IMR-90 (cell line): ENCODE data around the gene THOP1. TPM values are rescaled to one million over a fixed set of nuclear protein-coding genes. Genes with fewer than 3 reads are reported as not detected.

Experiments
- ATAC-seq: fragments of 200-7000 bp; cut with Tn5 transposase; 2 replicates; pipeline ENCODE4 v1.9.1; 2020; ENCODE audit warnings: low read depth, mild to moderate bottlenecking, moderate library complexity
- BruUV-seq: library from RNA; stranded (reverse); fragments of 400-500 nt; replicated peaks from 2 replicates; lab custom pipeline; 2021; lab: Mats Ljungman, UMichigan
- CTCF ChIA-PET: fragments of 300-600 bp; formaldehyde crosslinking; extraction: SDS; loops from one replicate; lab custom pipeline; 2021; ENCODE audit warnings: antibody characterized with exemption; lab: Yijun Ruan, JAX
- POLR2A ChIA-PET: fragments of 300-600 bp; sonication (Branson Sonifier 250); formaldehyde crosslinking; loops from one replicate; lab custom pipeline; 2022; ENCODE audit warnings: antibody characterized with exemption; ENCODE audit not compliant: unreplicated experiment; lab: Charles Lee
- DNase-seq: peaks from one replicate; pipeline ENCODE4 v3.0.0; 2013
- H2AFZ ChIP-seq: replicated peaks from 2 replicates; pipeline ENCODE3; 2013; ENCODE audit warnings: low read length, mild to moderate bottlenecking; ENCODE audit not compliant: poor library complexity
- H2AK5ac ChIP-seq: 2 replicates; pipeline ENCODE4 v1.6.1; 2013; ENCODE audit warnings: low read depth, low read length, inconsistent platforms
- H2AK9ac ChIP-seq: replicated peaks from 2 replicates; pipeline ENCODE3; 2013; ENCODE audit warnings: mild to moderate bottlenecking, low read depth, low read length, moderate library complexity; ENCODE audit not compliant: poor library complexity
- H2BK120ac ChIP-seq: 2 replicates; pipeline ENCODE4 v1.6.1; 2013; ENCODE audit warnings: low read depth, low read length, inconsistent platforms
- H2BK15ac ChIP-seq: 3 replicates; pipeline ENCODE4 v1.6.1; 2013; ENCODE audit warnings: low read depth, low read length, inconsistent platforms
- H2BK20ac ChIP-seq: 2 replicates; pipeline ENCODE4 v1.6.1; 2013; ENCODE audit warnings: low read depth, mild to moderate bottlenecking, inconsistent platforms, low read length, moderate library complexity
- H2BK5ac ChIP-seq: 2 replicates; pipeline ENCODE4 v1.6.1; 2013; ENCODE audit warnings: mild to moderate bottlenecking, low read depth, low read length, inconsistent platforms; ENCODE audit not compliant: poor library complexity, severe bottlenecking
- H3K14ac ChIP-seq: replicated peaks from 2 replicates; pipeline ENCODE4 v1.6.1; 2013; ENCODE audit warnings: low read depth, low read length, inconsistent platforms
- H3K18ac ChIP-seq: 2 replicates; pipeline ENCODE4 v1.6.1; 2013; ENCODE audit warnings: low read depth, low read length, control low read depth
- H3K23ac ChIP-seq: 2 replicates; pipeline ENCODE4 v1.6.1; 2013; ENCODE audit warnings: low read depth, low read length, inconsistent platforms
- H3K27ac ChIP-seq: 2 replicates; pipeline ENCODE4 v1.5.1; 2013; ENCODE audit warnings: mild to moderate bottlenecking, control low read depth, low read length; ENCODE audit not compliant: insufficient read depth
- H3K27me3 ChIP-seq: 2 replicates; pipeline ENCODE4 v1.6.1; 2013; ENCODE audit warnings: low read length; ENCODE audit not compliant: control insufficient read depth, insufficient read depth
- H3K36me3 ChIP-seq: 2 replicates; pipeline ENCODE4 v1.6.1; 2013; ENCODE audit warnings: low read length, mixed read lengths; ENCODE audit not compliant: control insufficient read depth, insufficient read depth
- H3K4ac ChIP-seq: 2 replicates; pipeline ENCODE4 v1.6.1; 2013; ENCODE audit warnings: low read depth, low read length, inconsistent platforms
- H3K4me1 ChIP-seq: 2 replicates; pipeline ENCODE4 v1.6.1; 2013; ENCODE audit warnings: low read length, mixed read lengths; ENCODE audit not compliant: control insufficient read depth, insufficient read depth
- H3K4me2 ChIP-seq: 2 replicates; pipeline ENCODE4 v1.6.1; 2013; ENCODE audit warnings: low read depth, mild to moderate bottlenecking, control low read depth, low read length, moderate library complexity
- H3K4me3 ChIP-seq: 2 replicates; pipeline ENCODE4 v1.5.1; 2013; ENCODE audit warnings: low read depth, mild to moderate bottlenecking, control low read depth, low read length, moderate library complexity; ENCODE audit not compliant: insufficient read depth
- H3K56ac ChIP-seq: 2 replicates; pipeline ENCODE4 v1.6.1; 2013; ENCODE audit warnings: low read length, inconsistent platforms; ENCODE audit not compliant: insufficient read depth; ENCODE audit errors: extremely low read depth
- H3K79me1 ChIP-seq, 2 experiments: 2 replicates each; pipeline ENCODE4 v1.6.1; 2013; ENCODE audit warnings: low read length in 2 of 2, inconsistent platforms in 1 of 2, low read depth in 1 of 2
- H3K9ac ChIP-seq: 2 replicates; pipeline ENCODE4 v1.6.1; 2013; ENCODE audit warnings: low read depth, low read length, control low read depth
- H3K9me1 ChIP-seq: 2 replicates; pipeline ENCODE4 v1.6.1; 2013; ENCODE audit warnings: low read length, inconsistent platforms; ENCODE audit not compliant: insufficient read depth
- H3K9me3 ChIP-seq: 2 replicates; pipeline ENCODE4 v1.6.1; 2013; ENCODE audit warnings: low read length; ENCODE audit not compliant: control insufficient read depth, insufficient read depth
- H4K20me1 ChIP-seq: 2 replicates; pipeline ENCODE4 v1.6.1; 2013; ENCODE audit warnings: low read length, inconsistent platforms; ENCODE audit not compliant: insufficient read depth
- H4K5ac ChIP-seq: 2 replicates; pipeline ENCODE4 v1.6.1; 2013; ENCODE audit warnings: mild to moderate bottlenecking, low read depth, low read length, control low read depth
- H4K8ac ChIP-seq, 2 experiments: 2 replicates each; pipeline ENCODE4 v1.6.1; 2013; ENCODE audit warnings: low read depth in 2 of 2, low read length in 2 of 2, control low read depth in 1 of 2, inconsistent platforms in 1 of 2
- H4K91ac ChIP-seq: 2 replicates; pipeline ENCODE4 v1.6.1; 2013; ENCODE audit warnings: low read depth, low read length, inconsistent platforms; ENCODE audit not compliant: insufficient read depth
- BHLHE40 ChIP-seq: fragments of 150-350 bp; IDR thresholded peaks from 2 replicates; pipeline ENCODE4 v1.6.1; 2016; ENCODE audit warnings: mild to moderate bottlenecking, low read depth, low read length
- CEBPB ChIP-seq: IDR thresholded peaks from 2 replicates; pipeline ENCODE4 v1.6.1; 2012; ENCODE audit warnings: low read depth, low read length, improper control_type of control experiment
- CHD1 ChIP-seq: IDR thresholded peaks from 2 replicates; pipeline ENCODE4 v1.6.1; 2012; ENCODE audit warnings: low read depth, low read length, improper control_type of control experiment
- FOS ChIP-seq: fragments of 150-350 bp; IDR thresholded peaks from 2 replicates; pipeline ENCODE4 v1.6.1; 2016; ENCODE audit warnings: low read depth, low read length
- MAFK ChIP-seq: IDR thresholded peaks from 2 replicates; pipeline ENCODE4 v1.6.1; 2012; ENCODE audit warnings: low read depth, low read length, improper control_type of control experiment
- MAZ ChIP-seq: IDR thresholded peaks from 2 replicates; pipeline ENCODE4 v1.6.1; 2012; ENCODE audit warnings: low read depth, mild to moderate bottlenecking, low read length, improper control_type of control experiment, moderate library complexity, borderline replicate concordance
- MXI1 ChIP-seq: IDR thresholded peaks from 2 replicates; pipeline ENCODE4 v1.6.1; 2012; ENCODE audit warnings: low read depth, mild to moderate bottlenecking, low read length, moderate library complexity, borderline replicate concordance
- NFE2L2 ChIP-seq: fragments of 150-350 bp; IDR thresholded peaks from 2 replicates; pipeline ENCODE4 v1.6.1; 2016; ENCODE audit warnings: low read depth, mild to moderate bottlenecking, low read length
- POLR2A ChIP-seq: IDR thresholded peaks from 2 replicates; pipeline ENCODE4 v1.6.1; 2012; ENCODE audit warnings: mild to moderate bottlenecking, low read depth, low read length
- RAD21 ChIP-seq: IDR thresholded peaks from 2 replicates; pipeline ENCODE4 v1.6.1; 2012; ENCODE audit warnings: low read length, improper control_type of control experiment
- RCOR1 ChIP-seq: IDR thresholded peaks from 2 replicates; pipeline ENCODE4 v1.6.1; 2012; ENCODE audit warnings: mild to moderate bottlenecking, low read length, improper control_type of control experiment; ENCODE audit not compliant: insufficient replicate concordance
- RFX5 ChIP-seq: IDR thresholded peaks from 2 replicates; pipeline ENCODE4 v1.8.0; 2012; ENCODE audit warnings: low read depth, mild to moderate bottlenecking, low read length, moderate library complexity
- SMC3 ChIP-seq: fragments of 150-350 bp; IDR thresholded peaks from 2 replicates; pipeline ENCODE4 v1.6.1; 2016; ENCODE audit warnings: low read depth, mild to moderate bottlenecking, antibody characterized with exemption, low read length, moderate library complexity
- WGBS, 2 experiments: methylation state at CpG; one replicate each; pipeline versions ENCODE4 v1.1.5 to v1.1.7; 2013; ENCODE audit warnings: missing lambda C conversion rate in 2 of 2; ENCODE audit not compliant: insufficient read length in 1 of 2; ENCODE audit errors: extremely low coverage in 2 of 2; 5-methylcytosine and 5-hydroxymethylcytosine counted together
- dilution Hi-C: fragments of 300-500 bp; cut with HindIII; formaldehyde crosslinking; loops from one replicate; pipeline ENCODE4 v1.14.3; 2018; ENCODE audit warnings: low sequenced_read_pairs; ENCODE audit not compliant: unreplicated experiment
- in situ Hi-C: fragments of 300-500 bp; cut with MboI; formaldehyde crosslinking; loops from 3 replicates; pipeline ENCODE4 v1.14.3; 2019; ENCODE audit warnings: low sequenced_read_pairs, inconsistent platforms, mixed read lengths
- intact Hi-C: fragments of 100-400 bp; cut with micrococcal nuclease; formaldehyde crosslinking; loops from 2 replicates; pipeline ENCODE4 v1.10.0; 2022
- polyA plus RNA-seq, 3 experiments: library from polyadenylated mRNA; depleted of rRNA; stranded (reverse); fragments of >200 nt; gene quantifications; 2 replicates each; pipeline ENCODE4 v1.2.3, GENCODE V29; 2012; ENCODE audit warnings: low replicate concordance in 1 of 3
- total RNA-seq: library from RNA; depleted of rRNA; stranded (reverse); fragments of >200 nt; gene quantifications from 2 replicates; pipeline ENCODE4 v1.2.3, GENCODE V29; 2012
- TF ChIP-seq, protein P1 (sequence below): fragments of 150-350 bp; IDR thresholded peaks from 2 replicates; pipeline ENCODE4 v1.6.1; 2017; ENCODE audit warnings: mild to moderate bottlenecking, antibody characterized with exemption, low read length, low read depth
- TF ChIP-seq, protein P2 (sequence below): conservative IDR thresholded peaks from 2 replicates; pipeline ENCODE4 v1.5.1; 2012; ENCODE audit warnings: mild to moderate bottlenecking, low read depth, low read length, improper control_type of control experiment
- TF ChIP-seq, protein P3 (sequence below): fragments of 150-350 bp; IDR thresholded peaks from 2 replicates; pipeline ENCODE4 v1.6.1; 2016; ENCODE audit warnings: low read depth, mild to moderate bottlenecking, low read length, moderate library complexity, borderline replicate concordance

THOP1 gene
- total and polyA plus RNA-seq, 2 of the 4 experiments (the other 2 are of a cell fraction), result 57.5 to 91.9 TPM

DNA sequence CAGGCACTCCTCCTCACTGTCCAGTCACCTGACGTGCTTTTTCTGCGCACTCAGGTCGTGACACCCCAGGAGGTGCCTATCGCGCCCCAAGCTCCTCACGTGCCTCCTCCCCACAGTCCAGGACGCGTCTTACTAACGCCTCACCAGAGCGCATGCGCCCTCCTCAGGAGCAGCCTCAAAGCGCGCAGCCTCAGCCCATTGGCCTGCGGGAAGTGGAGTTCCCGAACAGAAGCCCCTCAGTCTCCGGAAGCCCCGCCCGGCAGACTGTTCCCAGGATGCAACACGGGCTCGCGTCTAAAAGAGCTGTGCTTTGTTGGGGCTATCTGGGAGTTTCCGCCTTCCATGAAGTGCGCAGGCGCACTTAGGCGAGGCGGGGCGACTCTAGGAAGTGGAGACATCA is 73.6 kb downstream of the THOP1 start:
- Histone ChIP-seq H3K14ac (no peak overlapping the region), H3K4me1 (no peaks in the 10 kb centered on the region), H3K9me1 (no peaks in the 10 kb centered on the region), H3K18ac (no peak overlapping the region), H3K23ac (no peak overlapping the region), H3K4ac (no peak overlapping the region), H3K27ac (no peak overlapping the region), H3K9me3 (peaks cover 64% of the 10 kb centered on the region), H4K91ac (no peak overlapping the region), H2BK120ac (no peak overlapping the region), H4K8ac (no peak overlapping the region), H2BK15ac (no peak overlapping the region), H3K4me3 (no peak overlapping the region), H2AK5ac (no peak overlapping the region), H3K9ac (no peak overlapping the region), H3K79me1 (peaks cover 0 to 3% of the 10 kb centered on the region in 2 experiments; a peak in 1 of 4 replicates), H4K20me1 (no peaks in the 10 kb centered on the region), H4K5ac (no peak overlapping the region), H3K56ac (no peak overlapping the region), H2AK9ac (no peak overlapping the region), H3K4me2 (no peak overlapping the region), H2AFZ (no peak overlapping the region), H3K27me3 (no peaks in the 10 kb centered on the region), H2BK5ac (no peak overlapping the region), H3K36me3 (peaks cover 5% of the 10 kb centered on the region; the same call in 1 of the 2 replicates), H2BK20ac (no peak overlapping the region)
- dilution Hi-C loops (no loop called here), in situ Hi-C loops (no loop called here), intact Hi-C loops (no loop called here)
- POLR2A ChIA-PET, result interaction anchor here (0.5 kb wide), 1 partner anchor 92 kb away, joined by 4 read pairs; no protein-coding TSS in a partner anchor
- 80% methylated on average over 9 of the region's 27 CpGs; no CpG with 5 or more reads in 1 of the 2 experiments for WGBS, 2 experiments
- no TSS peak for BruUV-seq
- TF ChIP-seq RCOR1, result no peak
- TF ChIP-seq FOS, result no peak
- TF ChIP-seq RFX5, result no peak
- no peak for TF ChIP-seq MXI1
- TF ChIP-seq, protein P1, sequence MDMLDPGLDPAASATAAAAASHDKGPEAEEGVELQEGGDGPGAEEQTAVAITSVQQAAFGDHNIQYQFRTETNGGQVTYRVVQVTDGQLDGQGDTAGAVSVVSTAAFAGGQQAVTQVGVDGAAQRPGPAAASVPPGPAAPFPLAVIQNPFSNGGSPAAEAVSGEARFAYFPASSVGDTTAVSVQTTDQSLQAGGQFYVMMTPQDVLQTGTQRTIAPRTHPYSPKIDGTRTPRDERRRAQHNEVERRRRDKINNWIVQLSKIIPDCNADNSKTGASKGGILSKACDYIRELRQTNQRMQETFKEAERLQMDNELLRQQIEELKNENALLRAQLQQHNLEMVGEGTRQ, result no peak
- TF ChIP-seq CHD1, result no peak
- TF ChIP-seq, protein P2, sequence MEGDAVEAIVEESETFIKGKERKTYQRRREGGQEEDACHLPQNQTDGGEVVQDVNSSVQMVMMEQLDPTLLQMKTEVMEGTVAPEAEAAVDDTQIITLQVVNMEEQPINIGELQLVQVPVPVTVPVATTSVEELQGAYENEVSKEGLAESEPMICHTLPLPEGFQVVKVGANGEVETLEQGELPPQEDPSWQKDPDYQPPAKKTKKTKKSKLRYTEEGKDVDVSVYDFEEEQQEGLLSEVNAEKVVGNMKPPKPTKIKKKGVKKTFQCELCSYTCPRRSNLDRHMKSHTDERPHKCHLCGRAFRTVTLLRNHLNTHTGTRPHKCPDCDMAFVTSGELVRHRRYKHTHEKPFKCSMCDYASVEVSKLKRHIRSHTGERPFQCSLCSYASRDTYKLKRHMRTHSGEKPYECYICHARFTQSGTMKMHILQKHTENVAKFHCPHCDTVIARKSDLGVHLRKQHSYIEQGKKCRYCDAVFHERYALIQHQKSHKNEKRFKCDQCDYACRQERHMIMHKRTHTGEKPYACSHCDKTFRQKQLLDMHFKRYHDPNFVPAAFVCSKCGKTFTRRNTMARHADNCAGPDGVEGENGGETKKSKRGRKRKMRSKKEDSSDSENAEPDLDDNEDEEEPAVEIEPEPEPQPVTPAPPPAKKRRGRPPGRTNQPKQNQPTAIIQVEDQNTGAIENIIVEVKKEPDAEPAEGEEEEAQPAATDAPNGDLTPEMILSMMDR, result no peak
- TF ChIP-seq POLR2A, result no peak
- TF ChIP-seq BHLHE40, result no peak
- no peak for TF ChIP-seq MAFK
- TF ChIP-seq SMC3, result no peak
- TF ChIP-seq MAZ, result no peak
- TF ChIP-seq CEBPB, result no peak
- TF ChIP-seq, protein P3, sequence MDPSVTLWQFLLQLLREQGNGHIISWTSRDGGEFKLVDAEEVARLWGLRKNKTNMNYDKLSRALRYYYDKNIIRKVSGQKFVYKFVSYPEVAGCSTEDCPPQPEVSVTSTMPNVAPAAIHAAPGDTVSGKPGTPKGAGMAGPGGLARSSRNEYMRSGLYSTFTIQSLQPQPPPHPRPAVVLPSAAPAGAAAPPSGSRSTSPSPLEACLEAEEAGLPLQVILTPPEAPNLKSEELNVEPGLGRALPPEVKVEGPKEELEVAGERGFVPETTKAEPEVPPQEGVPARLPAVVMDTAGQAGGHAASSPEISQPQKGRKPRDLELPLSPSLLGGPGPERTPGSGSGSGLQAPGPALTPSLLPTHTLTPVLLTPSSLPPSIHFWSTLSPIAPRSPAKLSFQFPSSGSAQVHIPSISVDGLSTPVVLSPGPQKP, result no peak
- no peak for TF ChIP-seq NFE2L2
- no peak for TF ChIP-seq RAD21
- DNase-seq (no peak), ATAC-seq (no peak)
- CTCF ChIA-PET, result no interaction called here
